SK-N-SH (cell line): ENCODE measurements around the gene DNAJC9.

Experiments used
- EP300 ChIP-seq, 2 experiments: IDR thresholded peaks; 2 replicates each; pipeline versions ENCODE4 v1.4.0 to v1.6.1; 2012; ENCODE audit warnings: borderline replicate concordance in 1 of 2, low read depth in 1 of 2, low read length in 1 of 2
- GATA2 ChIP-seq: sonication (generic); formaldehyde crosslinking; IDR thresholded peaks from 2 replicates; pipeline ENCODE4 v1.5.0; 2020; ENCODE audit warnings: mild to moderate bottlenecking, missing genetic modification reagents
- JUND ChIP-seq: IDR thresholded peaks from 2 replicates; pipeline ENCODE4 v1.4.0; 2012
- POLR2AphosphoS5 ChIP-seq: IDR thresholded peaks from 2 replicates; pipeline ENCODE4 v1.6.1; 2012; ENCODE audit warnings: low read depth, low read length
- RAD21 ChIP-seq: IDR thresholded peaks from 2 replicates; pipeline ENCODE4 v1.6.1; 2012; ENCODE audit warnings: mild to moderate bottlenecking, low read length
- RFX5 ChIP-seq: IDR thresholded peaks from 2 replicates; pipeline ENCODE4 v1.6.1; 2012; ENCODE audit warnings: mild to moderate bottlenecking, improper control_type of control experiment, low read length
- SMC3 ChIP-seq: IDR thresholded peaks from 2 replicates; pipeline ENCODE4 v1.6.1; 2012; ENCODE audit warnings: low read depth, low read length, improper control_type of control experiment
- TAF1 ChIP-seq: IDR thresholded peaks from 2 replicates; pipeline ENCODE4 v1.6.1; 2012; ENCODE audit warnings: low read depth, mild to moderate bottlenecking, low read length, moderate library complexity, borderline replicate concordance
- TF ChIP-seq, protein P1 (sequence below): fragments of 200-600 bp; sonication (generic); IDR thresholded peaks from 2 replicates; pipeline ENCODE4 v1.6.1; 2017; ENCODE audit warnings: antibody characterized with exemption, mild to moderate bottlenecking, moderate library complexity
- TF ChIP-seq, protein P2 (sequence below): fragments of 150-350 bp; IDR thresholded peaks from 2 replicates; pipeline ENCODE4 v1.6.1; 2017; ENCODE audit warnings: antibody characterized with exemption, low read length, low read depth, borderline replicate concordance
- TF ChIP-seq, protein P3 (sequence below): IDR thresholded peaks from 2 replicates; pipeline ENCODE4 v1.4.0; 2012; ENCODE audit warnings: low read depth

DNA sequence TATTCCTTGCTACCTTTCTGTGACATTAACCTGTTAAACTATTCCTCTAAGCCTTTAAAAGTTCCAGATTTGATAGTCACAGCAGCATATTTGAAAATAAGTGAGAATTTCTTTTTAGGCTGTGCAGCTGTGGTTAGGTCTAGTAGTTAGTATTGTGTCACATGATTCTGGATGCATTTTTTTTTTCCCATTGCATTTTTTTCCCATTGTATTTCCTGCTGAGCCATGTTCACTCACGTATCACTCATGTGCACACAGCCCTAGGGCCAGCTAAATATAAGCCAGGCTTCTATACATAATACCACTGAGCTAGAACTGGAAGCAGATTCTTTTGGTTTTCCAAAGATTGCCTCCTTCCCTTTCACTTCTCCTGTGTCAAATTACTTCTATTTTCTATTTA, 37.4 kb downstream of the DNAJC9 start:
- TF ChIP-seq SMC3 = no peak
- no peak for TF ChIP-seq GATA2 (CRISPR knock-in tag)
- TF ChIP-seq, protein P1, sequence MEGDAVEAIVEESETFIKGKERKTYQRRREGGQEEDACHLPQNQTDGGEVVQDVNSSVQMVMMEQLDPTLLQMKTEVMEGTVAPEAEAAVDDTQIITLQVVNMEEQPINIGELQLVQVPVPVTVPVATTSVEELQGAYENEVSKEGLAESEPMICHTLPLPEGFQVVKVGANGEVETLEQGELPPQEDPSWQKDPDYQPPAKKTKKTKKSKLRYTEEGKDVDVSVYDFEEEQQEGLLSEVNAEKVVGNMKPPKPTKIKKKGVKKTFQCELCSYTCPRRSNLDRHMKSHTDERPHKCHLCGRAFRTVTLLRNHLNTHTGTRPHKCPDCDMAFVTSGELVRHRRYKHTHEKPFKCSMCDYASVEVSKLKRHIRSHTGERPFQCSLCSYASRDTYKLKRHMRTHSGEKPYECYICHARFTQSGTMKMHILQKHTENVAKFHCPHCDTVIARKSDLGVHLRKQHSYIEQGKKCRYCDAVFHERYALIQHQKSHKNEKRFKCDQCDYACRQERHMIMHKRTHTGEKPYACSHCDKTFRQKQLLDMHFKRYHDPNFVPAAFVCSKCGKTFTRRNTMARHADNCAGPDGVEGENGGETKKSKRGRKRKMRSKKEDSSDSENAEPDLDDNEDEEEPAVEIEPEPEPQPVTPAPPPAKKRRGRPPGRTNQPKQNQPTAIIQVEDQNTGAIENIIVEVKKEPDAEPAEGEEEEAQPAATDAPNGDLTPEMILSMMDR = no peak
- TF ChIP-seq RAD21 = no peak
- TF ChIP-seq POLR2AphosphoS5 = no peak
- TF ChIP-seq, protein P2, sequence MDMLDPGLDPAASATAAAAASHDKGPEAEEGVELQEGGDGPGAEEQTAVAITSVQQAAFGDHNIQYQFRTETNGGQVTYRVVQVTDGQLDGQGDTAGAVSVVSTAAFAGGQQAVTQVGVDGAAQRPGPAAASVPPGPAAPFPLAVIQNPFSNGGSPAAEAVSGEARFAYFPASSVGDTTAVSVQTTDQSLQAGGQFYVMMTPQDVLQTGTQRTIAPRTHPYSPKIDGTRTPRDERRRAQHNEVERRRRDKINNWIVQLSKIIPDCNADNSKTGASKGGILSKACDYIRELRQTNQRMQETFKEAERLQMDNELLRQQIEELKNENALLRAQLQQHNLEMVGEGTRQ = no peak
- TF ChIP-seq TAF1 = no peak
- TF ChIP-seq EP300 (IDR thresholded peaks at IDR 0.05; ENCODE audit: borderline replicate concordance in 1 of 2, low read depth in 1 of 2, low read length in 1 of 2) = no peak
- TF ChIP-seq, protein P3, sequence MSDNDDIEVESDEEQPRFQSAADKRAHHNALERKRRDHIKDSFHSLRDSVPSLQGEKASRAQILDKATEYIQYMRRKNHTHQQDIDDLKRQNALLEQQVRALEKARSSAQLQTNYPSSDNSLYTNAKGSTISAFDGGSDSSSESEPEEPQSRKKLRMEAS = no peak
- no peak for TF ChIP-seq JUND
- TF ChIP-seq RFX5 = no peak
